OCI-LY1 (cell line): Measurements from ENCODE around the gene CAPN10.

Source experiments
- EZH2 ChIP-seq: fragments of 200-600 bp; sonication (generic), shearing (Covaris generic); IDR thresholded peaks from 2 replicates; pipeline ENCODE4 v1.8.0; 2017; ENCODE audit warnings: borderline replicate concordance, mixed run types, mild to moderate bottlenecking, antibody characterized with exemption, low read length, moderate library complexity, mixed read lengths
- TF ChIP-seq, protein P1 (sequence below): fragments of 200-600 bp; sonication (generic), shearing (Covaris generic); IDR thresholded peaks from 2 replicates; pipeline ENCODE4 v1.5.1; 2017; ENCODE audit warnings: mild to moderate bottlenecking, antibody characterized with exemption, low read length, moderate library complexity, mixed read lengths

- TF ChIP-seq, protein P1, sequence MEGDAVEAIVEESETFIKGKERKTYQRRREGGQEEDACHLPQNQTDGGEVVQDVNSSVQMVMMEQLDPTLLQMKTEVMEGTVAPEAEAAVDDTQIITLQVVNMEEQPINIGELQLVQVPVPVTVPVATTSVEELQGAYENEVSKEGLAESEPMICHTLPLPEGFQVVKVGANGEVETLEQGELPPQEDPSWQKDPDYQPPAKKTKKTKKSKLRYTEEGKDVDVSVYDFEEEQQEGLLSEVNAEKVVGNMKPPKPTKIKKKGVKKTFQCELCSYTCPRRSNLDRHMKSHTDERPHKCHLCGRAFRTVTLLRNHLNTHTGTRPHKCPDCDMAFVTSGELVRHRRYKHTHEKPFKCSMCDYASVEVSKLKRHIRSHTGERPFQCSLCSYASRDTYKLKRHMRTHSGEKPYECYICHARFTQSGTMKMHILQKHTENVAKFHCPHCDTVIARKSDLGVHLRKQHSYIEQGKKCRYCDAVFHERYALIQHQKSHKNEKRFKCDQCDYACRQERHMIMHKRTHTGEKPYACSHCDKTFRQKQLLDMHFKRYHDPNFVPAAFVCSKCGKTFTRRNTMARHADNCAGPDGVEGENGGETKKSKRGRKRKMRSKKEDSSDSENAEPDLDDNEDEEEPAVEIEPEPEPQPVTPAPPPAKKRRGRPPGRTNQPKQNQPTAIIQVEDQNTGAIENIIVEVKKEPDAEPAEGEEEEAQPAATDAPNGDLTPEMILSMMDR: no peak
- TF ChIP-seq EZH2: no peak
Observed at GRCh38 chr2:240637116-240637900, 50.8 kb downstream of the CAPN10 start.
